Measurements from ENCODE around the gene GDPD2. TPM values are rescaled to one million over a fixed set of nuclear protein-coding genes. Genes with fewer than 3 reads are reported as not detected.

The GDPD2 gene
- total RNA-seq, 4 donors from 2014 or later, result 0.21 TPM; not detected in 3

DNA sequence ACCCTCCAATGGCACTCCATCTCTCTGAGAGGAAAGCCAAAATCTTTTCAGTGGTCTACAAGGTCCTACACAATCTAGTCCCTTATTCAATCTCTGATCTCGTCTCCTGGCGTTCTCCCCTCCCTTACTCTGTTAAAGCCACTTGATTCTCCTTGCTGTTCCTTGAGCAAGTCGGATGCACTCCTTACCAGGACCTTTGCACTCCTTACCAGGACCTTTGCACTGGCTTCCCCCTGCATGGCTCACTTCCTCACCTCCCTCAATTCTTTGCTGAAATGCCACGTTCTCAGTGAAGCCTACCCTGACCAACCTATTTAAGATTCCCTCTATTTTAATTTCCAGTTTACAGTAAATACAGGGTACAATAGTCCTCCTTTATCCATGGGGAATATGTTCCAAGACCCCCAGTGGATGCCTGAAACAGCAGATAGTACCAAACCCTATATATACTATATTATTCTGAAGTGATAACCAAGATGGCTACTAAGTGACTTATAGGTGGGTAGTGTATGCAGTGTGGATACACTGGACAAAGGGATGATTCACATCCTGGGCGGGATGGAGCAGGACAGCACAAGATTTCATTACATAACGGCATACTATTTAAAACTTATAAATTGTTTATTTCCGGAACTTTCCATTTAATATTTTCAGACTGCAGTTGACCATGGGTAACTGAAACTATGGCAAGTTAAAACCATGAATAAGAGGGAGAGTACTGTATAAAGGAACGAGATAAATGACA, 15.0 kb downstream of the GDPD2 start:
- no peak overlapping the region for H3K4me3 ChIP-seq
- no peaks in the 10 kb centered on the region for H3K9me3 ChIP-seq
- intact Hi-C loops (cut with DNase I; ENCODE audit: low total_unique reads), result no loop called here
- H3K27ac ChIP-seq, result no peak overlapping the region
- no peaks in the 10 kb centered on the region for H3K36me3 ChIP-seq
- peaks cover 0 to 3% of the 10 kb centered on the region in 2 donors for H3K27me3 ChIP-seq
- no peak for DNase-seq
- no peaks in the 10 kb centered on the region for H3K4me1 ChIP-seq
- no peak for TF ChIP-seq POLR2A (IDR thresholded peaks at IDR 0.05)
- TF ChIP-seq, protein P1, sequence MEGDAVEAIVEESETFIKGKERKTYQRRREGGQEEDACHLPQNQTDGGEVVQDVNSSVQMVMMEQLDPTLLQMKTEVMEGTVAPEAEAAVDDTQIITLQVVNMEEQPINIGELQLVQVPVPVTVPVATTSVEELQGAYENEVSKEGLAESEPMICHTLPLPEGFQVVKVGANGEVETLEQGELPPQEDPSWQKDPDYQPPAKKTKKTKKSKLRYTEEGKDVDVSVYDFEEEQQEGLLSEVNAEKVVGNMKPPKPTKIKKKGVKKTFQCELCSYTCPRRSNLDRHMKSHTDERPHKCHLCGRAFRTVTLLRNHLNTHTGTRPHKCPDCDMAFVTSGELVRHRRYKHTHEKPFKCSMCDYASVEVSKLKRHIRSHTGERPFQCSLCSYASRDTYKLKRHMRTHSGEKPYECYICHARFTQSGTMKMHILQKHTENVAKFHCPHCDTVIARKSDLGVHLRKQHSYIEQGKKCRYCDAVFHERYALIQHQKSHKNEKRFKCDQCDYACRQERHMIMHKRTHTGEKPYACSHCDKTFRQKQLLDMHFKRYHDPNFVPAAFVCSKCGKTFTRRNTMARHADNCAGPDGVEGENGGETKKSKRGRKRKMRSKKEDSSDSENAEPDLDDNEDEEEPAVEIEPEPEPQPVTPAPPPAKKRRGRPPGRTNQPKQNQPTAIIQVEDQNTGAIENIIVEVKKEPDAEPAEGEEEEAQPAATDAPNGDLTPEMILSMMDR (IDR thresholded peaks at IDR 0.05), result no peak

DNA sequence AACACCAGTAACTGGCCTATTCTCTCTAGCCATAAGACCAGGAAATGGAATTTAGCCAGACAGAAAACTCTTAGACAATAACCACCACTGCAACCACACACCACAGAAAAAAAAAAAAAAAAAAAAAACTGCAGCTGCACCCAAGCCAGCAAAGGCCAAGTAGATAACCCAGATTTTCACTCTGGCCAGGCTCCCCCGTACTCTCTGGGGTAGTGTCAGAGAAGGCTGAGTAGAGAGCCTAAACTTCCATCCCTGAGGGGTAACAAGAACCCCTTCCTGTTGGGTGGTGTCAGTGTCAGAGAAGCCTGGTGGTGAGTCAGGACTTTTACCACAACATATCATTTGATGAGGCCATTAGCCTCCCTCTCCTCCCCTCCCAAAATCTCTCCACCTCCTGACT, 15.9 kb downstream of the GDPD2 start:
- Histone ChIP-seq H3K27ac (no peak overlapping the region), H3K27me3 (peaks cover 0 to 12% of the 10 kb centered on the region in 2 donors), H3K4me3 (no peak overlapping the region), H3K9me3 (no peaks in the 10 kb centered on the region), H3K4me1 (no peaks in the 10 kb centered on the region), H3K36me3 (no peaks in the 10 kb centered on the region)
- TF ChIP-seq POLR2A (IDR thresholded peaks at IDR 0.05), result no peak
- TF ChIP-seq, protein P1 (IDR thresholded peaks at IDR 0.05), result no peak
- no peak for DNase-seq
- intact Hi-C loops (cut with DNase I; ENCODE audit: low total_unique reads), result no loop called here

DNA sequence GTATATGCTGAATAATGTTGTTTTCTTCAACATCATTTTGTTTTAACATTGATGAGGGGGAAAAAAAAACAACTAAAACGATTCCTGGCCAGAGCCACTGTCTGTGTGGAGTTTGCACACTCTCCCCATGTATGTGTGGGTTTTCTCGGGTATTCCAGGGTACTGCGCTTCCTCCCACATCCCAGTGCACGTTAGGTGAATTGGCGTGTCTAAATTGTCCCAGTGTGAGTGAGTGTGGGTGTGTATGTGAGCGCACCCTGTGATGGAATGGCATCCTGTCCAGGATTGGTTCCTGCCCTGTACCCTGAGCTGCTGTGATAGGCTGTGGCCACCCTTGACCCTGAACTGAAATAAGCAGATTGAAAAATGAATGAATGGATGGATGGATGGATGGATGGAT, 19.1 kb downstream of the GDPD2 start:
- intact Hi-C loops (cut with DNase I; ENCODE audit: low total_unique reads), result no loop called here
- Histone ChIP-seq H3K4me3 (no peak overlapping the region), H3K9me3 (no peaks in the 10 kb centered on the region), H3K27ac (no peak overlapping the region), H3K36me3 (no peaks in the 10 kb centered on the region), H3K4me1 (peaks cover 0 to 6% of the 10 kb centered on the region in 2 donors), H3K27me3 (peaks cover 2 to 14% of the 10 kb centered on the region in 2 donors)
- TF ChIP-seq, protein P1 (IDR thresholded peaks at IDR 0.05), result no peak
- no peak for TF ChIP-seq POLR2A (IDR thresholded peaks at IDR 0.05)
- DNase-seq, result no peak

DNA sequence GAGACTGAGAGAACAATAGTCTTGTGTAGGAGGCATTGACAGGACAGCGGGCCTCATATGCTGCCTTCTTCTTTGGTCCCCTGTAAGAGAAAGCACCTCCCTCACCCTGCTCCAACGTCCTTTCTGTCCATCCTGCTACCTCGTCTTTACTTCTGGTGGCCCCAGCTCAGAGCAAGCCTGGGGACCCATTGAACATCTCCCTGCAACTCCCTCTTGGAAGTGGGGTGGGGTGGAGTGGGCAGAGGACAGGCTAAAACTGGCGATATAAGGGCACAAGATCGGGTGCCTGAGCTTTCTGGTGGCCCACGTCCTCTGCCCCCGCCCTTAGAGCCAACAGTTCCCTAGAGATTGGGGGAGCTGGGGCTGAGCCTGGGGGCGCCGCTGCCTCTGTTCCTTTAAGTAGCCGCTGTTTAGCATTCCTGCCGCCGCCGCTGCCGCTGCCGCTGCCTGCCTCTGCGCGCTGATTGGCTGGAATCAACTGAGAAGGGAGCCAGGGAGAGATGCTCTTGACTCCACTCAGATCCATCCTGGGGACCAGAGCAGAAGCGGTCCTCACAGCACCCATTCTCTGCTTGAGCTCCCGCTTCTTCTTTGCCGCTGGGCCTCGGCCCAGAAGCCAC, 21.3 kb downstream of the GDPD2 start, which contains the start of gene DLG3:
Gene DLG3, plus strand, starts transcription at position 510 of the 620 bp plus-strand sequence. CDS start 367 bp downstream, outside the sequence.
- H3K27me3 ChIP-seq, result peaks cover 2 to 14% of the 10 kb centered on the region in 2 donors
- H3K9me3 ChIP-seq, result no peaks in the 10 kb centered on the region
- intact Hi-C loops (cut with DNase I; ENCODE audit: low total_unique reads), result no loop called here
- no peak within 1 kb of the TSS for H3K27ac ChIP-seq
- DNase-seq, result no peak
- no peak for TF ChIP-seq POLR2A (IDR thresholded peaks at IDR 0.05)
- TF ChIP-seq, protein P1 (IDR thresholded peaks at IDR 0.05), result no peak
- H3K4me1 ChIP-seq, result peaks cover 0 to 6% of the 10 kb centered on the region in 2 donors
- no peak within 1 kb of the TSS for H3K4me3 ChIP-seq
- no peaks in the 10 kb centered on the region for H3K36me3 ChIP-seq
